NB4 (cell line): ENCODE results near the gene SEC31B.

Experiments used
- DNase-seq: peaks from one replicate; pipeline ENCODE4 v3.0.0; 2010; ENCODE audit warnings: low read depth
- H3K4me3 ChIP-seq: one replicate; pipeline ENCODE4 v1.5.1; 2011; ENCODE audit warnings: mild to moderate bottlenecking, low read depth, low read length, moderate library complexity
- MAX ChIP-seq: IDR thresholded peaks from 2 replicates; pipeline ENCODE4 v1.6.1; 2011; ENCODE audit warnings: low read depth, low read length
- MYC ChIP-seq: IDR thresholded peaks from 2 replicates; pipeline ENCODE4 v1.6.1; 2011; ENCODE audit warnings: low read depth, low read length
- POLR2A ChIP-seq: IDR thresholded peaks from 2 replicates; pipeline ENCODE4 v1.6.1; 2011; ENCODE audit warnings: mild to moderate bottlenecking; ENCODE audit not compliant: insufficient read length; ENCODE audit errors: extremely low read depth
- TF ChIP-seq, protein P1 (sequence below): IDR thresholded peaks from one replicate; pipeline ENCODE4 v1.5.1; 2012; ENCODE audit warnings: low read depth, low read length

SEC31B gene

DNA sequence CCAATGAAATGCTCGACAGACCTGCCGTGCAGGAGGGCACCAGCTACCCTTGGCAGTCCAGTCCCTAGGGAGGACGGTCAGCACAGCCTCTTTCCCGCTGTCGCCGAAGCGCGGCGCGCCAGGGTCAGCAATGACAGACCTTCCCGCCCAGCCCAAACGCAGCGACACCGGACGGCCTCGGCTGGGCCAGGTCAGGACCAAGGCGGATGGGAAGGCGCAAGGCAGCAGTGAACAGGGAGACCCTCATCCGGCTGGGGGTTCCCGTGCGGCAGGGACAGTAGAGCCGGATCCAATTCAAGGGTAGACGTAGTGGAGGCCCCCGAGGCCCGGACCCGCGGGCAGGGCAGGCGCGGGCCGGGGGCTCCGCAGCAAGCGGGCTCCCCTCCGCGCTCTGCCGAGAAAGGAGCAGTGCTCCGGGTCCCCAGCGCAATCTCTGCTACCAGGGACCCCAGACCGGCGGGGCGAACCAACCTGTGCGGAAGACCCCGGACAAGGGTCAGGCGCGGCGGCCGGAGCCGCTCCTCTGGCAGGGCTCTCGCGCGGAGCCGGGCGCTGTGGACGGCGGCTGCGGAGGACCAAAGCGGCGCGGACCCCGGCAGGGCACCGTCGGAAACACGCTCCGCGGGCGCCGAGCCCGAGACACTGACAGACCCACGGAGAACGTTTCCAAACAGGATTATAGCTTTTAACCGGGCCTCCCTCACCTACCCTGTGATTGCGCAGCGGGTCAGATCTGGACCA is at the start of gene SEC31B:
TSS of gene SEC31B (minus strand) at position 551 of the 741 bp plus-strand sequence. CDS start 2,909 bp downstream, outside the sequence.
- TF ChIP-seq, protein P1, sequence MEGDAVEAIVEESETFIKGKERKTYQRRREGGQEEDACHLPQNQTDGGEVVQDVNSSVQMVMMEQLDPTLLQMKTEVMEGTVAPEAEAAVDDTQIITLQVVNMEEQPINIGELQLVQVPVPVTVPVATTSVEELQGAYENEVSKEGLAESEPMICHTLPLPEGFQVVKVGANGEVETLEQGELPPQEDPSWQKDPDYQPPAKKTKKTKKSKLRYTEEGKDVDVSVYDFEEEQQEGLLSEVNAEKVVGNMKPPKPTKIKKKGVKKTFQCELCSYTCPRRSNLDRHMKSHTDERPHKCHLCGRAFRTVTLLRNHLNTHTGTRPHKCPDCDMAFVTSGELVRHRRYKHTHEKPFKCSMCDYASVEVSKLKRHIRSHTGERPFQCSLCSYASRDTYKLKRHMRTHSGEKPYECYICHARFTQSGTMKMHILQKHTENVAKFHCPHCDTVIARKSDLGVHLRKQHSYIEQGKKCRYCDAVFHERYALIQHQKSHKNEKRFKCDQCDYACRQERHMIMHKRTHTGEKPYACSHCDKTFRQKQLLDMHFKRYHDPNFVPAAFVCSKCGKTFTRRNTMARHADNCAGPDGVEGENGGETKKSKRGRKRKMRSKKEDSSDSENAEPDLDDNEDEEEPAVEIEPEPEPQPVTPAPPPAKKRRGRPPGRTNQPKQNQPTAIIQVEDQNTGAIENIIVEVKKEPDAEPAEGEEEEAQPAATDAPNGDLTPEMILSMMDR, result no peak
- no peak for TF ChIP-seq MAX
- no peak for TF ChIP-seq MYC
- no peak for TF ChIP-seq POLR2A
- H3K4me3 ChIP-seq, result no peak within 1 kb of the TSS
- DNase-seq, result no peak

DNA sequence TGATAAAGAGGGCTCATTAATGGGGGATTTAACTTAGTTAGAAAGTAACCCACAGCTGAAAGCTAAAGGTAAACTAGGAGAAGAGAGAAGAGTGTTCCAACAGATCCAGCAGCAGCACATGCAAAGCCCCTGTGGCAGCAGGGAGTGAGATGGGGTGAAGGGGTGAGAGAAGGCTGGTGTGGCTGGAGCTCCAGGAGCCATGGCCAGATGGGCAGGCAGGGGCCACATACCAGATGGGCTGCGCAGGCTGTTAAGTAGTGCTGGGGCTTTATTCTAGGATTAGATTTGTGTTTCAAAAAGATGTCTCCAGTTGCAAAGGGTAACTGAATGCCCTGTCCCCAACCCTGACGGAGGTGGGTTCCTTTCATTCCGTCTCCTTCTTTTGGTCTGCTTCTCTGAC is 49.3 kb upstream of the SEC31B start:
- TF ChIP-seq POLR2A (no peak), MAX (no peak), MYC (no peak)
- TF ChIP-seq, protein P1, result no peak
- no peak for DNase-seq
- no peak overlapping the region for H3K4me3 ChIP-seq

DNA sequence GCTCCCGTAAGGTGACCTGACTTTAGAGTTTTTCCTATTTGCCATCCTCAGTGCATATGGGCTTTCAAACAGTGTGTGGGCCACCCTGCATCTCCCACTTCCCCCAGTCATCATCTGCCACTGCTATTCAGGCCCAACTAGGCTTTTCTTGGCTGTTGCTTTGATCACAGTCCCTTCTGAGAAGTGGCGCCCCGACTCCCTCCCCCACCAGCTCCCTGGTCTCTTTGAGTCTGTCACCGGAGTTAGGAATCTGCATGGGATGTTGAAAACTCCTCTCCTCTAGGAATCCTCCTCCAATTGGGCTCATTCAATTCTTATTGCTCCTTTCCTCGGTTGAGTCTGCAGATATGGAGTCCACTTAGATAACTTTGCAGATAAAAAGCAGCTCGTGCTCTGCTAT is 48.2 kb upstream of the SEC31B start:
- DNase-seq, result no peak
- no peak overlapping the region for H3K4me3 ChIP-seq
- TF ChIP-seq, protein P1, result no peak
- TF ChIP-seq MYC (no peak), MAX (no peak), POLR2A (no peak)

DNA sequence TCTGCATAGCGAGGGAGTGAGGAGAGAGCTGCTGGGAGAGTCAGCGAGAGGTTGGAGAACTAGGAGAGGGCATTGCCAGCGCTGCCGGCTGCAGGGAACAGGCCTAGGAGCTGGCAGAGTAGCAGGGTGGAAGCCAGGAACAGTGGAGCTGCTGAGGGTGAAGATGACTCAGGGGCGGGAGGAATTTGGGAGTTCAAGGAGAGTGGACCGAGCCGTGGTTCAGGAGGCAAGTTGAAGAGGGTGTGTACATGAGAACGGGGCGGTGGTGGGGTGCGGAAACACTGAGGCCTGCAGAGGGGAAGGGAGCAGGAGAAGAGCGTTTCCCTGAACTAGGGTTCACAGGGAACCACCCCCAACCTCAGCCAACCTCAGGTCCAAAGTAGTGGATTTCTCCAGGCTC is 47.6 kb upstream of the SEC31B start:
- H3K4me3 ChIP-seq, result no peak overlapping the region
- DNase-seq, result no peak
- TF ChIP-seq, protein P1, result no peak
- TF ChIP-seq POLR2A (no peak), MYC (no peak), MAX (no peak)

DNA sequence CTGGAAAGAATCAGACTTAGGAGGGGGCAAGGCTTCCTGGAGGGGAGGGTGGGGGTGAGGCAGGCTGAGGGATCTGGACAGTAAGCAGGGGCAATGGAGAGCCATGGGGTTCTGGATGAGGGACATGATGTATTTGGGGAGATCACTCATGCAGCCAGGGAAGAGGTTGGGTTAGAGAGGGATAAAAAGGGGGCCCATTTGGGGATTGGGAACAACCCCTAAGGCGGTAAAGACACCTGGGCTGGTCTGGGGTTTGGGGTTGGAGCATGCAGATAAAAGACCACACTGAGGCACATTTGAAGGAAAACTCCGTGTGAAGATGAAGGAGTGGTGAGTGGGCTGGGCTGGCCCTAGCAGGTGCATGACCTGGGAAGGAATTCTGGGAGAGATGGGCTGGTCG is 46.9 kb upstream of the SEC31B start:
- H3K4me3 ChIP-seq, result no peak overlapping the region
- TF ChIP-seq POLR2A, result no peak
- TF ChIP-seq, protein P1, result no peak
- no peak for TF ChIP-seq MYC
- no peak for TF ChIP-seq MAX
- DNase-seq, result no peak
